ENCODE data around the gene PKIB. TPM values are rescaled to one million over a fixed set of nuclear protein-coding genes. Genes with fewer than 3 reads are reported as not detected.
A peak's percentile ranks its signal among the peaks of the same experiment; 100 is the strongest.

The PKIB gene
- total and polyA plus RNA-seq, 8 donors, result 1.2 to 2.7 (median 2.2) TPM

- peaks cover 0 to 2% of the 10 kb centered on the region in 2 donors for H3K27me3 ChIP-seq
- TF ChIP-seq, protein P1, sequence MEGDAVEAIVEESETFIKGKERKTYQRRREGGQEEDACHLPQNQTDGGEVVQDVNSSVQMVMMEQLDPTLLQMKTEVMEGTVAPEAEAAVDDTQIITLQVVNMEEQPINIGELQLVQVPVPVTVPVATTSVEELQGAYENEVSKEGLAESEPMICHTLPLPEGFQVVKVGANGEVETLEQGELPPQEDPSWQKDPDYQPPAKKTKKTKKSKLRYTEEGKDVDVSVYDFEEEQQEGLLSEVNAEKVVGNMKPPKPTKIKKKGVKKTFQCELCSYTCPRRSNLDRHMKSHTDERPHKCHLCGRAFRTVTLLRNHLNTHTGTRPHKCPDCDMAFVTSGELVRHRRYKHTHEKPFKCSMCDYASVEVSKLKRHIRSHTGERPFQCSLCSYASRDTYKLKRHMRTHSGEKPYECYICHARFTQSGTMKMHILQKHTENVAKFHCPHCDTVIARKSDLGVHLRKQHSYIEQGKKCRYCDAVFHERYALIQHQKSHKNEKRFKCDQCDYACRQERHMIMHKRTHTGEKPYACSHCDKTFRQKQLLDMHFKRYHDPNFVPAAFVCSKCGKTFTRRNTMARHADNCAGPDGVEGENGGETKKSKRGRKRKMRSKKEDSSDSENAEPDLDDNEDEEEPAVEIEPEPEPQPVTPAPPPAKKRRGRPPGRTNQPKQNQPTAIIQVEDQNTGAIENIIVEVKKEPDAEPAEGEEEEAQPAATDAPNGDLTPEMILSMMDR (IDR thresholded peaks at IDR 0.05), result no peak
- intact Hi-C loops (cut with DNase I), result no loop called here
- ATAC-seq, result no peak
- DNase-seq, result no peak
- no peak overlapping the region for H3K4me3 ChIP-seq
- no peak overlapping the region for H3K27ac ChIP-seq
- H3K36me3 ChIP-seq, result no peaks in the 10 kb centered on the region
- H3K9me3 ChIP-seq, result no peaks in the 10 kb centered on the region
- no peaks in the 10 kb centered on the region for H3K4me1 ChIP-seq
These were observed 9.1 kb downstream of the PKIB start for GRCh38 chr6:122619309-122619708.

DNA sequence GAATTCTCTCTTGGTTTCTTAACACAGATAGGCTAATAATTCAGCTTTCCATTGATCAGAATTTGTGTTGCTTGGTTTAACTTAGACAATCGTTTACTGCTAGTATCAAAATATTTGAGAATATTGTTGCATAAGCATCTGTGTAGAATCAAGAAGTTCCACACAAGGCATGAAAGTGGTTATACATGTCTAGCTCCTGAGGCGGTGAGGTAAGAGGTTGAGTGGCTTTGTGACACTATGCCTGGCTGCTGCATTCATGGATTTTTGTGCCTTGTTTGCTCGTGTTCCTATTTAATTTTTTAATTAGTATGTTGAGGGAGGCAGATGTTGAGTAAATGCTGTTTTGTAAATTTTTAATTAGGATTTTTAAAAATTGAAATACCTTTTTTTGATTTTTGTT lies 10.2 kb downstream of the PKIB start:
- ATAC-seq, result no peak
- TF ChIP-seq, protein P1 (IDR thresholded peaks at IDR 0.05), result no peak
- Histone ChIP-seq H3K9me3 (no peaks in the 10 kb centered on the region), H3K4me1 (no peaks in the 10 kb centered on the region), H3K27ac (no peak overlapping the region), H3K27me3 (no peaks in the 10 kb centered on the region), H3K4me3 (no peak overlapping the region), H3K36me3 (no peaks in the 10 kb centered on the region)
- no peak for DNase-seq
- intact Hi-C loops (cut with DNase I), result no loop called here

DNA sequence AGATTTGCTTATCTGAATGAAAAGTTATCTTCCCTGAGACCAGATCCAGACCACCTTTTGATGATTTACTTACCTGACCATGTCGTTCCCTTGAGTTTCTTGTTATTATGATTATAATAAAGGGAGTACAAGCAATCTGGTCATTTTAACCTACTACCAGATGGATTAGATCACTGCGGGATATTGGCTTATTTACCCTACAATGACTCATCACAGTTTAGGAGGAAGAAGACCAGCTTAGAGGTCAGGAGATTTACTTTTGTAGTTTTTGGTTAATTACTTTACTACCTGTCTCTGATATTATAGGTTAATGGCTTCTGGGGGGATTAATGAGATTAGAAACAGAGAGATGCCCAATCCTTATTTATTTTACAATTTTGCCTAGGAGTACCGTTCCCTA lies 10.7 kb downstream of the PKIB start:
- Histone ChIP-seq H3K27me3 (no peaks in the 10 kb centered on the region), H3K36me3 (no peaks in the 10 kb centered on the region), H3K27ac (no peak overlapping the region), H3K4me1 (no peaks in the 10 kb centered on the region), H3K4me3 (no peak overlapping the region), H3K9me3 (no peaks in the 10 kb centered on the region)
- intact Hi-C loops (cut with DNase I), result no loop called here
- ATAC-seq, result no peak
- no peak for DNase-seq
- TF ChIP-seq, protein P1 (IDR thresholded peaks at IDR 0.05), result no peak

DNA sequence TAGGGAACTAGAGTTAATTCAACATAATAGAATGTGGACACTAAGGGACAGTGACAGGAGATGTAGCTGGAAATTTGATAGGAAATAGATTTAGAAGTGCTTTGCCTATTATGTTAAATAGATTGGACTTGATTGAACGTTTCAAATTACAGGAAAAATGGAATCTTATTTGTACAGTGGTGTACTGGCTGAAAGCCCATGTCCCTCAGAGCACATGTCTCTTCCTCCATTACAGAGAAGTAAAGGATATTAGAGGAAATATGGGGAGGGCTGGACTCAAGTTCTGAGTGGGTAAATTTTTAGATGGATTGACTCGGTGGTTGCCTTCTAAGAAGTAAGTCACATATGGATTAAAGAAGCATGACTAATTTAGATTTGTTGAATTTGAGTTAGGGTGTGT lies 11.4 kb downstream of the PKIB start:
- intact Hi-C loops (cut with DNase I), result no loop called here
- no peak for ATAC-seq
- no peak for DNase-seq
- Histone ChIP-seq H3K4me1 (no peaks in the 10 kb centered on the region), H3K36me3 (no peaks in the 10 kb centered on the region), H3K9me3 (no peaks in the 10 kb centered on the region), H3K27ac (no peak overlapping the region), H3K4me3 (no peak overlapping the region), H3K27me3 (no peaks in the 10 kb centered on the region)
- TF ChIP-seq, protein P1 (IDR thresholded peaks at IDR 0.05), result no peak

GRCh38 chr6:122622479-122622878 lies 12.3 kb downstream of the PKIB start:
- DNase-seq, result peak in 1 of 4 donors; percentile 10
- intact Hi-C loops (cut with DNase I), result no loop called here
- no peak overlapping the region for H3K27ac ChIP-seq
- H3K4me3 ChIP-seq, result no peak overlapping the region
- no peaks in the 10 kb centered on the region for H3K27me3 ChIP-seq
- no peaks in the 10 kb centered on the region for H3K36me3 ChIP-seq
- H3K9me3 ChIP-seq, result no peaks in the 10 kb centered on the region
- TF ChIP-seq, protein P1 (IDR thresholded peaks at IDR 0.05), result no peak
- ATAC-seq, result no peak
- H3K4me1 ChIP-seq, result no peaks in the 10 kb centered on the region

All from left lung (tissue), 10 donors.